GM18505 (cell line): ENCODE measurements around the gene PSEN2.
"Not testable (repeated sequence)": the region's sequence is repeated elsewhere in the genome, so short reads cannot be mapped to it uniquely, and the experiment has no call there.

ENCODE experiments used
- ATAC-seq: cut with Tn5 transposase; IDR thresholded peaks from one replicate; pipeline ENCODE4 v1.9.1; 2021; ENCODE audit not compliant: unreplicated experiment
- POLR2A ChIP-seq: IDR thresholded peaks from 4 replicates; pipeline ENCODE4 v1.6.1; 2011; ENCODE audit warnings: borderline replicate concordance; ENCODE audit not compliant: insufficient read depth, insufficient read length; ENCODE audit errors: extremely low read depth

The PSEN2 gene

GRCh38 chr1:226903819-226904716 is 33.7 kb downstream of the PSEN2 start:
- TF ChIP-seq POLR2A = no peak

GRCh38 chr1:226904772-226905171 is 34.4 kb downstream of the PSEN2 start:
- no peak for TF ChIP-seq POLR2A
- no peak for ATAC-seq

More at GRCh38 chr1:226903819-226904716, 33.7 kb downstream of the PSEN2 start:
- no peak for ATAC-seq

GRCh38 chr1:226908419-226908818 is 38.0 kb downstream of the PSEN2 start:
- no peak for TF ChIP-seq POLR2A
- no peak for ATAC-seq

- no peak for ATAC-seq
Measured at GRCh38 chr1:226908913-226909312, 38.5 kb downstream of the PSEN2 start.

GRCh38 chr1:226912587-226913176 is 42.3 kb downstream of the PSEN2 start:
- ATAC-seq = no peak
- TF ChIP-seq POLR2A = no peak

More at GRCh38 chr1:226908913-226909312, 38.5 kb downstream of the PSEN2 start:
- TF ChIP-seq POLR2A = no peak

GRCh38 chr1:226915672-226915995 is 45.2 kb downstream of the PSEN2 start:
- no peak for TF ChIP-seq POLR2A
- peak; percentile 7 for ATAC-seq

GRCh38 chr1:226916497-226916896 is 46.1 kb downstream of the PSEN2 start:
- no peak for ATAC-seq
- no peak for TF ChIP-seq POLR2A

GRCh38 chr1:226919587-226919986 is 49.2 kb downstream of the PSEN2 start:
- no peak for TF ChIP-seq POLR2A
- ATAC-seq = no peak

GRCh38 chr1:226919995-226920394 is 49.6 kb downstream of the PSEN2 start:
- ATAC-seq = no peak
- no peak for TF ChIP-seq POLR2A

GRCh38 chr1:226920446-226920894 is 50.1 kb downstream of the PSEN2 start:
- ATAC-seq = no peak
- TF ChIP-seq POLR2A = no peak

- ATAC-seq = no peak
- TF ChIP-seq POLR2A = no peak
Measured at GRCh38 chr1:226921504-226921903, 51.1 kb downstream of the PSEN2 start.

- ATAC-seq = not testable (repeated sequence)
Measured at GRCh38 chr1:226929260-226930111, 59.1 kb downstream of the PSEN2 start.

GRCh38 chr1:226934483-226935237 is 64.2 kb downstream of the PSEN2 start:
- TF ChIP-seq POLR2A = no peak
- no peak for ATAC-seq
